ENCODE results near the gene IGFBPL1. TPM values are rescaled to one million over a fixed set of nuclear protein-coding genes. Genes with fewer than 3 reads are reported as not detected.
"Not testable (repeated sequence)": the region's sequence is repeated elsewhere in the genome, so short reads cannot be mapped to it uniquely, and the experiment has no call there.

The IGFBPL1 gene
- total RNA-seq, 1 experiment from 2014 or later, result not detected

DNA sequence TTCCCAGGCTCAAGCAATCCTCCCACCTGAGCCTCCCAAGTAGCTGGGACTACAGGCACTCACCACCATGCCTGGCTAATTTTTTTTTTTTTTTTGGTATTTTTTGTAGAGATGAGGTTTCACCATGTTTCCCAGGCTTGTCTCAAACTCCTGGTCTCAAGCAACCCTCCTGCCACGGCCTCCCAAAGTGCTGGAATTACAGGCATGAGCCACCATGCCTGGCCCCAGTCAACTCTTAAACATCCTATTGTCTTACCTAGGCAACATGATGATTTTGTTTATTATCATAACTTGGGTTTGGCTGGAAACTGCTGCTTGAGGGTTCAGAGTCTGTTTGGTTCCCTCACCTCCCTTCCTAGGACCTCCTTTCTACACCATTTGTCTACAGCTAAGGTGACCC lies 25.1 kb downstream of the IGFBPL1 start:
- DNase-seq (ENCODE audit: low spot score), result not testable (repeated sequence)

DNA sequence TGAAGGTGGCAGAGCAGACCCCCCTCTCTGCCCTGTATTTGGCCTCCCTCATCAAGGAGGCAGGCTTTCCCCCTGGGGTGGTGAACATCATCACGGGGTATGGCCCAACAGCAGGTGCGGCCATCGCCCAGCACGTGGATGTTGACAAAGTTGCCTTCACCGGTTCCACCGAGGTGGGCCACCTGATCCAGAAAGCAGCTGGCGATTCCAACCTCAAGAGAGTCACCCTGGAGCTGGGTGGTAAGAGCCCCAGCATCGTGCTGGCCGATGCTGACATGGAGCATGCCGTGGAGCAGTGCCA lies 27.9 kb downstream of the IGFBPL1 start:
- DNase-seq (ENCODE audit: low spot score), result no peak

DNA sequence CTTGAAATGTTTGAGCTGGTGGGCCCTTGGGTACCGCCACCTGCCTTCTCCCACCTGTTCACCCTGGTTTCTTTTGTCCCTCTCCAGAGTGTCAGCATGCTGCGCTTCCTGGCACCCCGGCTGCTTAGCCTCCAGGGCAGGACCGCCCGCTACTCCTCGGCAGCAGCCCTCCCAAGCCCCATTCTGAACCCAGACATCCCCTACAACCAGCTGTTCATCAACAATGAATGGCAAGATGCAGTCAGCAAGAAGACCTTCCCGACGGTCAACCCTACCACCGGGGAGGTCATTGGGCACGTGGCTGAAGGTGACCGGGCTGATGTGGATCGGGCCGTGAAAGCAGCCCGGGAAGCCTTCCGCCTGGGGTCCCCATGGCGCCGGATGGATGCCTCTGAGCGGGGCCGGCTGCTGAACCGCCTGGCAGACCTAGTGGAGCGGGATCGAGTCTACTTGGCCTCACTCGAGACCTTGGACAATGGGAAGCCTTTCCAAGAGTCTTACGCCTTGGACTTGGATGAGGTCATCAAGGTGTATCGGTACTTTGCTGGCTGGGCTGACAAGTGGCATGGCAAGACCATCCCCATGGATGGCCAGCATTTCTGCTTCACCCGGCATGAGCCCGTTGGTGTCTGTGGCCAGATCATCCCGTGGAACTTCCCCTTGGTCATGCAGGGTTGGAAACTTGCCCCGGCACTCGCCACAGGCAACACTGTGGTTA lies 28.4 kb downstream of the IGFBPL1 start:
- no peak for DNase-seq (ENCODE audit: low spot score)

DNA sequence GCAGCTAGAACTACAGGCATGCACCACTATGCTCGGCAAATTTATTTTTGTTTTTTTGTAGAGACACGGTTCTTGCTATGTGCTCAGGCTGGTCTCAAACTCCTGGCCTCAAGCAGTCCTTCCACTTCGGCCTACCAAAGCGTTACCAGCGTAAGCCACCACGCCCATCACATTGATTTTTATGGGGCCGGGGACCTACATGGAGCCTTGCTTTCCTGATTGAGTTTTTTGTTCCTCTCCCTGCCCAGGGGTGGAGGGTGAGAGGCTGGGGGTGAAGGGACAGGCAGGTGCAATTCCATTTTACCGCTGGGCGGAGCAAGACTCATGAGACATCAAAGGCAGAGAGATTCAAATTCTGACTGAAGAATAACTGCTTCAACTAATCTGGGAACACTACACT lies 29.8 kb downstream of the IGFBPL1 start:
- DNase-seq (ENCODE audit: low spot score), result no peak

DNA sequence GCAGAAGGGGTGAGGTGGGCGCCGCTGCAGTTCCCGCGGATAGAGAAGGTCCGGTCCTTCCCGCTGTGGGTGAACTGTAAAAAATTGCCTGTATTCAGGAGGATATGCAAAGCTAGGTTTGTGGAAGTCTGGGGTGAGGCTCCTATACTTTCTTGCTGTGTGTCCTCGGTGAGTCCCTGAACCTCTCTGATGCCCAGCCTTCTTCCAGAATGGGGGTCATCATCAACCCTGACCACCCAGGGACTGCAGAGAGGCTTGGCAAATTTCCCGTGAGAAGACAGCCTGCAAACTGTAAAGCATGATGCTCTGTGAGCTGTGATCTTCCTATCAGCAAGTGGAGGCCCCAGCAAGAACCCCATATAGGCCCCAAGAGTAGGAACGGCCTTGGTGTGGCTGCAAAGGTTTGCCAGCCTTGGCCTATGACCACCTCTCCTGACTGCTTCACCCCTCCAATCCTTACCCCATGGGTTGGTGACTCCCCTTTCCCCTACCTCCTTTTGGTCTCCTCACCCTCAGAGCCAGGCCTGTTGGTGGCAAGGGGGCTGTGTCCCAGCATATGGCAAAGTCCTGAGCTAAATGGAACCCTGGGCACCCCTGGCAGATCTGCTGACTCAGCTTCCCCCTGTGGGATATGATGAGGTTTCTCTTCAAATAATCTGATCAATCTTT lies 31.0 kb downstream of the IGFBPL1 start:
- no peak for DNase-seq (ENCODE audit: low spot score)

DNA sequence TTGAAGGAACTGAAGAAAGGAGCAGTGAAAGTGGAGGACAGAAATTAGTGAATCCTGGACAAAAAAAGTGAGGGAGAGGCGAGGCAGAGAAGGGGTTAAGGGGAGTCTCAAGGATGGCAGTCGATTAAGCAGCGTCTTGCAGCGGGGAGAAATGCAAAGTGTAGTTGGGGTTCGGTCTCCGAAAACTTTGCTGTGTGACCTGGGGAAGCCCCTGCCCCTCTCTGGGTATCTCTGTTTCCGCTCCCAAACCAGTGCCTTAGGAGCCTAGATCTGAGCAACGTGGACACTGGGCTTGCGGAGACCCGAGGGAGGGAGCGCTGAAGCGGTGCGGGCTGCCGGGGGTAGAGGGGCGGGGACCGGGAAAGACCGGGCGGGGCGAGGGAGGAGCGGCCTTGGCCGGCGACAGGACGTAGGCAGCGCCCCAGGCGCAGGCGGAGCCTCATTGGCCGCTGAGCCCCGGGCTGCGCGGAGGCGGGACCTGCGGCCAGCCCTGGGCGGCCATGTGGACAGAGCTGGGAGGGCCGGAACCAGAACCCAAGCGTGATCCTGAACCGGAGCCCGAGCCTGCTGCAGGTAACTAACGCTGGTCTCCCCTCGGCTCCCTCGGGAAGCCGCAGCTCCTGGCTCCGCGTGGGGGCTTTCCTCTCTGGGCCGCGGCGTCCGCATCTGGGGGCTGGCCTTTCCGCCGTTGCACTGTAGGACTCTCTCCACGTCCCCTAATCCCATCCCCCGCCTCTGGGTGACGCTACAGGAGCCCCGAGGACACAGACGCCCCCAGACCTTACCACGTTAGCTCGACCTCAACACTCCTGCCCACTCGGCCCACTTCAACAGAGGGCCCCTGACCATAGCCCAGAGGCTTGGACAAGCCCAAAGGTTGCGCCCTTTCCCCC lies 31.8 kb downstream of the IGFBPL1 start, which contains the start of gene ALDH1B1:
ALDH1B1 (plus strand) TSS at position 468 of the 893 bp plus-strand sequence. CDS start 3,047 bp downstream, outside the sequence.
- DNase-seq (ENCODE audit: low spot score), result peak; percentile 75

DNA sequence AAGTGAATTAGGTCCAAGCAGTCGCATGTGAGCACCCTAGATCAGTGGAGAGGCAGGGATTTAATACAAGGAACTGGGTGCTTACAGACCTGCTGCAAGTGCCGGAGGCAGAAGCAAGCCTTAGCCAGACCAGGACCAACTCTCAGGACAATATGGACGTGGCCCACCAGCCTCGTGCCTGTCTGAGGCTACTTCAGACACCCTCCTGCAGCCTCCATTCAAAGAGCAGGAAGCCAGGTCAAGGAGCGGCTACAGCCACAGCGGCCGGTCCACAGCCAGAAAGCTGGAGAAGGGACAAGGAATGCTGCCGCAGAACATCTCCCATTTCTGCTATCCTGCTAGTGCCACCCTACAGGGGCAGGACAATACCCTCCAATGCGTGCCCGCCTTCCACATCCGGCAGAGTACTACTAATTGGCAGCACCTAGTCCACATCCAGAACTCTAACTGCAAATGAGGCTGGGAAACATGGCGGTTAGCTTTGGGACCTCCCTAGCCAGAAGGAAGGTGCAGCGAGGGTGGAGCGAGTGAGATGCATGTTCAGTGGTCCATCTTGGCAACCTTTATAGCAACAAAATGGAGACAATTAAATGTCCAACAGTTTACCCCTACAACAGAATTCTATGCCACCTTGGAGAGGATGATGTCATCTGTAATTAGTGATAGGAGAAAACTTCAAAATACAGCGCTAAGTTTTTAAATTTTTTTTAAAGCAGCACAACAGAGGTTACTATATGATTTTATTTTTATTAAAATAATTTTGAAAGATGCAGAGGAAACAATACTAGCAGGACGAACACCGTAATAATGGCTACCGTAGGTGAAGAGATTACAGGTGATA lies 32.8 kb downstream of the IGFBPL1 start:
- DNase-seq (ENCODE audit: low spot score), result no peak

DNA sequence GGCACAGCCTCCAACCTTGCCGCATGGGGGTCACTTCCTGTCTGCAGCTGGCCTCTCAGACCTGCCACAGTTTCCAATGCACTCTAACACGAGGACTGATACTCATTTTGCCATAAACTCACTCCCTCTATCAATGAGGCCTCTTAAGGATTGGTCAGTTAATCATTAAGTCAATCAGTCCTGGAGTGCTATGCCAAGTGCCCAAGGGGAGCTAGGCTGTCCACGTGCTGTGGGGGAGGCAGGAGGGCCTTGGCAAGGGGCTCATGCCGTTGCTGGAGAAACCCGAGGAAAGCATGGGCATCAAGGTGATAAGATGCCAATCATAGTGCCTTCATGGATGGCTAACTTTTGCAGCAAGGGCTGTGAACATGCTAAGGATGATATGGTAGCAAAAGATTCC lies 33.4 kb downstream of the IGFBPL1 start:
- no peak for DNase-seq (ENCODE audit: low spot score)

DNA sequence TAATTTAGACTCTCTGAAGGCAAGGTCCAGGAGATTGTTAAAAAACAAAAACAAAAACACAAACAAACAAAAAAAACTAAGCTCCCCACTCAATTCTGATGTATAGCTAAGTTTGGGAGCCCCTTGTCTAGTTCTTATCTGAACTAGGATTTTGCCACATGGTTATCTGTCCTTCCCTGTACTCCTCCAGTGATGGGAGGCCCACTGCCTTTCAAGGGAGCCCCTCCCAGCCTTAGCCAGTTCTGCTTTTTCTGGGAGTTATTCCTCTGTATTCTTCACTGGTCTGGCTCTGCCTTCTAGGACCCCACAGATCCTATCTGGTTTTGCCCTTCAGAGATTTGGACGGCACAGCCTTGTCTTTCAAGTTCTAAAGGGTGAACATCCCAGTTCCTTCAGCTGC lies 33.8 kb downstream of the IGFBPL1 start:
- no peak for DNase-seq (ENCODE audit: low spot score)

DNA sequence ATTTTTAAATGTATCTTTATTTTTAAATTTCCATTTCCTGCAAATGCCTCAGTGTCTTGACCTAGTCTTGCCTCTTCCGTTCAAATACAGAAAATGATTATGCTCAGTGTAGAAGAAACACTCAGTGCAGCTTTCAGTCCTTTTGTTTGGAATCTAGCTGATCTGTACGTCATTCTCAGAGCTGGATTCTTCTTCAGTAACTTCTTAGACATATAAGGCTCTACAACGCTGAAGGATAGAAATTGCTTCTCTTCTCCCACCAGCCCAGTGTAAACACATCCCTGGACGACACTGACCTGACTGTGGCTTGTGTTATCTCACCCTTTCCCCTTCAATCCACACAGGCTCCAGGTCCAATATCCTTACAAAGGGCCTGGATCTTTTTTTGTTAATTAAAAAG lies 34.9 kb downstream of the IGFBPL1 start:
- DNase-seq (ENCODE audit: low spot score), result no peak

DNA sequence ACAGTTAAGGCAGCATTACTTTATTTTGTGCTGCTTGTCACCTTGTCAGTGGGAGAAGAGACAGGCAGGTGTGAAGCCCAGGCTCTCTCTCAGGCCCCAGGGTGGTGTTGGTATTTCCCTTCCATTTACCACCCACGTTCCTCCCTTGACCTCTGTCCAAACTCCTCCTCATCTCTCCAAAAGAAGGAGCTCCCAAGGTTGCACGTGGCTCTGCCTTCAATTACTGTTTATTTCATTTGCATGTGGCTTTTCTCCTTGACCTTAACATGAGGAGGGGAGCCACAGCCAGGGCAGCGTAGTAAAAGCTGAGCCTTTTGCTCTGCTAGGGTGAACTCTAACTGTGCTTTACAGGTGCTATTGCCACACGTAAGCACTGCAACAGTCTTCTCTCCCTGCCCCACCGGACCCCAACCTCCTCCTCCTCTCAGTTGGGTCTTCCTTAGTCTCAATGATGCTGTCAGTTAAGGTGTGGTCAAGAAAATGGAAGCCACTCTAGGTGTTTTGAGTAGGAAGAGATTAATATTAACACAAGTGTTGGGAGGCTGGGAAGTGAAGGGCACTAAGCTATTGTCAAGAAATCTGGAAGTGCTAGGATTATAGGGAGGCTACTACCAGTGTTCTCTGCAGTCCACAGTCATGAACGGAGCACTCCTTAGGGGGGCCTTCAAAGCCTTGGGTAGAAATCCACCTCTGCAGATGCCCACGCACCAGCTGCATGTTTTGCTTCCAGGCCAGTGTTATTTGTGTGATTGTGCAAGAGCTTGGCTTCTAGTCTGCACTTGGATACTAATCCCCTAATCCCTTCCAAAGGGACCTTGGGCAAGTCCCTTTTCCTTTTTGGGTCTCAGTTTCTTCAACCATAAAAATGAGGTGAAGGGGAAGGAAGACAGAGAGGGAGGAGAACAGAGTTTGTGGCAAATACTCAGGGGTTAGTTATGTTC lies 35.7 kb downstream of the IGFBPL1 start:
- no peak for DNase-seq (ENCODE audit: low spot score)

DNA sequence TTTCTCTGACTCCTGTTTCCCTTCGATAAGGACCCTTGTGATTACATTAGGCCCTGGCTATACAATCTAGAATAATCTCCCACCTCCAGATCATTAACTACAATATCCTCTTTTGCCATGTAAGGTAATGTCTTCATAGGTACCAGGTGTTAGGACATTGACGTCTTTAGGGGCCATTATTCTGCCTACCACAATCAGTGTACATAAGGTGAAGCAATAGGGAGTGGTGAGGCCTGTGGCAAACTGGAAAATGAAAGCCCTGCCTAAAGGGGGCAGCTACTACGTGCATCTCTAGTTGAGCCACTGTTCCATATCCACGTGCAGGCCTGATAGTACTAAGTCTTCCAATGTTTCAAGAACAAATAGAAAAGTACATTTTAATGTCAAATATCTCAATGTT lies 36.5 kb downstream of the IGFBPL1 start:
- no peak for DNase-seq (ENCODE audit: low spot score)

DNA sequence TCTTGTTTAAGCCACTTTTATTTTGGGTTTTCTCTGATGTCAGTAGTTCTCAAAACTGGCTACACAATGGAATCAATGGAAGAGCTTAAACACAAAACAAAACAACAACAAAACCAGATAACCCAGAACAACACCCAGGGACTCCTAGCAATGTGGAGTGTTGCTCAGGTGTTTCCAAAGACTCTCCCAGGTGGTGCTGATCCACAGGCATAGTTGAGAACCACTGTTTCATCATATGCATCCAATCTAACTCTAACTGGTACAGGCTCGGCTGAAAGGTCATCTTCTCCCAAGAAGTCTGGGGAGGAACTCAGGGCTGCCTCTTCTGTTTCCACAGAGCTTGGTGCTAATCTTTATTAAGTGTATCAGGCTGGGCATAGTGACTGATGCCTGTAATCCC lies 37.2 kb downstream of the IGFBPL1 start:
- no peak for DNase-seq (ENCODE audit: low spot score)

DNA sequence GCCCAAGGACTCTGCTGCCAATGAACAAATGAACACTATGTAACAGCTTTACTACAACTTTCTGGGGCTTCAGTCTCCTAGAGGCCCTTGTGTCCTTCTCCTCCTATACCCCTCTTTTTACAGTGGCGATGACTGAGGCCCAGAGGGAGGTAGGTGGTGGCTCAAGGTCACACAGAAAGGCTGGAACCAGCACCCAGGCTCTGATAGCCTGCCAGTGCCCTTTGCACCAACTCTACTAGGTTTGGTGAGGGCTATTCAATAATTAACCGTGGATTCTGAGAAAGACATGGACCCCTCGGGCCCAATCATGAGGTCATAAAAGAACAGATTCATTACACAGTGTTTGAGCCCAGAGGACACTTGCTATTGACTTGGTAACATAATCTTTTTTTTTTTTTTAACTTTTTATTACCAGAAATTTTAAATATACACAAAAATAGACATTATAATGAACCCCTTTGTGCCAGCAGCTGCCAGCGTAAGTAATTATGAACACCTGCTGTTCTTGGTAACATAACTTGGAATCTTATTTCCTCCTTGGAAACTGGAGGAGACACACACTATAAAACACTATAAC lies 37.8 kb downstream of the IGFBPL1 start:
- no peak for DNase-seq (ENCODE audit: low spot score)

DNA sequence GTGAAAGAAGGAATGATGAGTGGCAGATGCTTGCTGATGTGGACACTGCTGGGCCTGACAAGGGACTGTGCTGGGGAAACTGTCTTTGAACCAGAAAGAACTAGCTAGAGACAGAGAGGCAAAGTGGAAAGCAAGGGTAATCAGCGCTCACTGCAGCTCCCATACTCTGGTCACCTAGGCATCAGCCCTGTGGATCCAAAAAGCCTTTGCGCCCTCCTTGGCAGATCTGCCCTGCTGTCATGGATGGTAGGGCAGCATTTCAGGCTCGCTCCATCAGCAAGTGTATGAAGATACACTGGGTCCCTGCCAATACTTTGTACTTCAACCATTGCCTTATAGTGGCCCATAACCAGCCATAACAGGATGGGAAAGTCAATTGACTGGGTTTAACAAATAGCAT lies 38.4 kb downstream of the IGFBPL1 start:
- DNase-seq (ENCODE audit: low spot score), result no peak

DNA sequence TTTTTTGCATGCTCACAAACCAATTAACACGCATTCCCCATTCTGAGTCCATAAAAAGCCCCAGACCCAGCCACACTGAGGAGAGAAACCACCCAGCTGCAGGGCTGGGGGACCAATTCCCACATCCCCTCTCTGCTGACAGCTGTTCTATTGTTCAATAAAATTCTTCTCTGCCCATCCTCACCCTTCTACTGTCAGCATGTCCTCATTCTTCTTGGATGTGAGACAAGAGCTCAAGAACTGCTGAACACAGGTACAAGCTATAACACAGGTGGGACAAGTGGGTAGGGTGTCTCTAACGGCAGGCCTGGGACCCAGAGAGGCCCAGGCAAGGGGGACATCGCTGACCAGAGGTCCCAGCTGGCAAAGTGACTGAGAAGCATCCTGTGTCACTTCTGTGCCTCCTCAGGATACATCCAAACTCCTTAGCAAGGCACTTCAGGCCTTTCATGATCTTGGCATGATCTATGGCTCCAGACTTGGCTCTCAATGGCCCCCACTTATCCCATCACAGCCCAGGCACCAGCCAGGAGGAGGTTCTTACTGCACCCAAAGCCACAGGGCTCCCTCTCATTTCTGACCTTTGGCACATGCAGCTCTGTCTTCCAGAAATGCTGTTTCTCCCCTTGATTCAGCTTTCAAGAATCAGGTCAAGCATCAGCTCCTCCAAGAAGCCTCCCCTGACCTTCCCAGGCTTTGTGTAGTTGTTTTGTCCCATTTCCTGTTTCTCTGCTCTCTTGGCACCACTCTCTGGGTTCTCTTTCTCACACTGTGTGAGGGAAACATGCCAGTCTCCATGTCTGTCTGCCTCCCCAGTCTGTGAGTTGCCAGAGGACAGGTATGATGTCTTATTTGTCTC lies 39.0 kb downstream of the IGFBPL1 start:
- DNase-seq (ENCODE audit: low spot score), result no peak

DNA sequence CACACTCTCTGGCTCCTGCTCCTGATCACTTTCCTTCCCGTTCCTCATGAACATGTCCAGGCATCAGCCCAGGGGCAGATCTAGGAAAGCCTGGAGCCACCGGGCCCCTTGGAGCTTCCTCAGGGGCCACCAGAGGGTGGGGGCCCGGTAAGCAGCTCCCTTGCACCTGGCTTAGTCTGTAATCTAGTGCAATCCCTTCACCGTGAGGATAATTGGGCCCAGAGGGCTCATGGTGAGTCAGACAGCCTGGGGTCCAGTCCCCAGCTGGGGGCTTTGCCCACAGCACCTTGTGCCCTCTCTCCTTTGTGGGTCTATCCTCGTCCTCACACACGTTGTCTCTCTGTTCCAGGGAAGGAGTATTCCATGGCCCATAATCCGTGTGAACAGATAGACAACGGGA lies 42.1 kb downstream of the IGFBPL1 start:
- DNase-seq (ENCODE audit: low spot score), result no peak

DNA sequence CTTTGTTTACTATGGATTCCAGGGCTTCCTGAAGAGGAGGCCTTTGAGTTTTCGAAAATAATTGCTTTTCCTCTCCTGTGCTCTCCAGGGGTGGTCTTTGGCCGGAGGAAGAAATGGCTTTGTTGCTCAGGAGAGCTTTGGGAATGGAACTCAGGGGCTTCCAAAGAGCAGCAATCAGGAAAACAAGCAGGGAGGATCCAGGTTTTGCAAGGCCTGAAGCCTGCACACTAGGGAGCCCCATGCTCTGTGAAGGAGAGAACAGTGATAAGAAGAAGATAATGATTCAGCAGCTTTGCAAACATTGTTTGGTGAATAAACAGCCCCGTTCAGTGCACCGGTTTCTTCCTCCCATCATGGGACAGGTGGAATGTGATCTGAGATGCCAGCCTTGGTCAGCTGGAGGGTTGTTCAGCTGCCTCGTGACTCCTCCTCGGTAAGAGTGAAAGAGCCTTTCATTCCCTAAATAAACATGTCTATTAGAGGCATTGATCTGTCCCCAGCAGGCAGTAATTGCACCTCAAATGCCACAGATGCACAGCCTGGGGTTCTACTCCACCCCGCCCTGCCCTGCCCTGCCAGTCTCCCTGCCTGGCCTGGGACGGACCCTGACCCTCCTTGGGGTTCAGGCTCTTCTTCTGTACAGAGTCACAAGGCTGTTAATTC lies 43.3 kb downstream of the IGFBPL1 start:
- DNase-seq (ENCODE audit: low spot score), result no peak
